ENCODE results near the gene TMEM60.
"Not testable (repeated sequence)": the region's sequence is repeated elsewhere in the genome, so short reads cannot be mapped to it uniquely, and the experiment has no call there.

TMEM60 gene

DNA sequence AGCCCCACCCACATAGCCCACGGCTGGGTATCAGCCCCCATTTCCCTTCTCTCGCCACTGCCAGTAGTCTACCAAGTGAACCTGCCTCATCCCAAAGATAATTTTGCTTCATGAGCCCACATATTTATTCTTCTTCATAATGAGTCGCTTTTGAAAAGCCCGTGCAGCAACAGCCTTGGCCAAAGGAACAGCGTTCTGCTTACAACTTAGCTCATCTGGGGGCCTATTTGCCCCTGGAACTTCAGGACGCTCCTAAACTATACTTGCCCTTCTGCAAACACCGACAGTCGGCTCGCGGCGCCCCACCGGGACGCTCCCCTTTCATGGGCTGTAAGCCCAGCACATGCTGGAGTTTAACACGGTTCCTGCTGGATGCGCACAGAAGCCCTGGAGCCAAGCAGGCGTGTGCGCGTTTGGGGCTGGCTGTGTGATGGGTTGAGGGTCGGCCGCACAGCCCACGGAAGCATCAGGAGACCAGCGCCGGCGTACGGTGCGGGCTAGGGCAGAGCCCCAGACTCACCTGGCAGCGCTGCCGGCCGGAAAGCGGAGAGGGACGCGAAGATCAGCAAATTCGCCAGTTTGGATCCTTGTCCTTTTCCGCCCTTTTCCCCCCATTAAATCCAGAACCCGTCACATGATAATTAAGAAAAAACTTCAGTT is 370 bp downstream of the TMEM60 start:
- H3K36me3 ChIP-seq (ENCODE audit: control insufficient read depth in 1 of 2, insufficient read depth in 2 of 2, low read length in 2 of 2), result peaks cover 3 to 9% of the 10 kb centered on the region in 2 donors
- H3K27me3 ChIP-seq (ENCODE audit: control insufficient read depth in 1 of 2, insufficient read depth in 2 of 2, low read length in 2 of 2), result no peaks in the 10 kb centered on the region
- H3K4me3 ChIP-seq (ENCODE audit: low read depth in 1 of 2, low read length in 2 of 2), result peak overlapping the region; percentile 85 to 99
- no peaks in the 10 kb centered on the region for H3K9me3 ChIP-seq (ENCODE audit: control insufficient read depth in 1 of 2, low read length in 2 of 2)
- peak overlapping the region; percentile 78 for H3K27ac ChIP-seq (ENCODE audit: low read depth, low read length)
- H3K9ac ChIP-seq (ENCODE audit: low read depth in 1 of 2, low read length in 2 of 2), result peak overlapping the region; percentile 82 to 91
- peaks cover 20 to 32% of the 10 kb centered on the region in 2 donors for H3K4me1 ChIP-seq (ENCODE audit: control insufficient read depth in 1 of 2, insufficient read depth in 2 of 2, low read length in 2 of 2)

DNA sequence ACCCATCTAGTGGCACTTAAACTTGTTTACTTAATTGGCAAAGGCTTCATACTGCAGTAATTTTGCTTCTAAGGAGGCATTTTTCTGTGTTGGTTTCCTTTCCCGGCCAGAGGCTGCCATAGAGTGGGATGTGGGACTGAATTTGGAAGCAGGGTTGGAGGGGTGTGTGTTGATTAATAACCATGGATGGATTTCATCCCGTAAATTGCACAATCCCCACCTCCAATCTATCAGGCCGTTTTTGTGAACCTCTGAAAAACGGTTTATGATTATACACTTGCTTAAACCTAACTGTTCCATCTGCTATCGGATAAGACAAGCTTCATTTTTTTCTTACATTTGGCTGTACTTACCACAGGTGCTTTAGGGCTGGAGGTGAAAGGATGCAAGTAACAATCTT is 1.3 kb downstream of the TMEM60 start:
- peak overlapping the region; percentile 82 to 91 for H3K9ac ChIP-seq (ENCODE audit: low read depth in 1 of 2, low read length in 2 of 2)
- H3K27ac ChIP-seq (ENCODE audit: low read depth, low read length), result no peak overlapping the region
- H3K27me3 ChIP-seq (ENCODE audit: control insufficient read depth in 1 of 2, insufficient read depth in 2 of 2, low read length in 2 of 2), result no peaks in the 10 kb centered on the region
- peak overlapping the region; percentile 85 to 99 for H3K4me3 ChIP-seq (ENCODE audit: low read depth in 1 of 2, low read length in 2 of 2)
- peaks cover 20 to 32% of the 10 kb centered on the region in 2 donors for H3K4me1 ChIP-seq (ENCODE audit: control insufficient read depth in 1 of 2, insufficient read depth in 2 of 2, low read length in 2 of 2)
- peaks cover 3 to 9% of the 10 kb centered on the region in 2 donors for H3K36me3 ChIP-seq (ENCODE audit: control insufficient read depth in 1 of 2, insufficient read depth in 2 of 2, low read length in 2 of 2)
- no peaks in the 10 kb centered on the region for H3K9me3 ChIP-seq (ENCODE audit: control insufficient read depth in 1 of 2, low read length in 2 of 2)

- Histone ChIP-seq H3K27me3 (ENCODE audit: control insufficient read depth in 1 of 2, insufficient read depth in 2 of 2, low read length in 2 of 2) (no peaks in the 10 kb centered on the region), H3K9ac (ENCODE audit: low read depth in 1 of 2, low read length in 2 of 2) (no peak overlapping the region), H3K9me3 (ENCODE audit: control insufficient read depth in 1 of 2, low read length in 2 of 2) (no peaks in the 10 kb centered on the region), H3K36me3 (ENCODE audit: control insufficient read depth in 1 of 2, insufficient read depth in 2 of 2, low read length in 2 of 2) (peaks cover 3 to 9% of the 10 kb centered on the region in 2 donors), H3K27ac (ENCODE audit: low read depth, low read length) (no peak overlapping the region), H3K4me1 (ENCODE audit: control insufficient read depth in 1 of 2, insufficient read depth in 2 of 2, low read length in 2 of 2) (peaks cover 20 to 31% of the 10 kb centered on the region in 2 donors), H3K4me3 (ENCODE audit: low read depth in 1 of 2, low read length in 2 of 2) (no peak overlapping the region)
These were observed 2.1 kb downstream of the TMEM60 start for GRCh38 chr7:77796109-77796508.

DNA sequence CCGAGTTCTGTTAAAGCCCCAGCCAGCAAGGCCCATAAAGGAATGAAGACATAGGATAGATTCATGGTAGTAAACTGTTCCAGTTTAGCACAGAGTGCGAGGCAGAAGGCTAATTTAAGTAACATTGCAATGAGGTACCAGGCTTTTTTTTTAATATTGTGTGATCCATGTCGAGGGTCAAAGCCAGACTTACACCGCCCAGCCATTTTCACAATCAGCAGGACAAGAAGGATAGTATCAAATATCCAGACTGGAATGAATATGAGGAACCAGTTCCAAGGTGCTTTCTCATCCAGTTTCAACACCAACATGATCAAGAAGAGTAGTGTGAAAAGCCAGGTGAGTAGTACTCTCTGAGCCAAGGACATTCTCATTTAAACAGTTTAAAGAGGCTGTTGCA is 4.2 kb downstream of the TMEM60 start:
- Histone ChIP-seq H3K9ac (ENCODE audit: low read depth in 1 of 2, low read length in 2 of 2) (no peak overlapping the region), H3K27me3 (ENCODE audit: control insufficient read depth in 1 of 2, insufficient read depth in 2 of 2, low read length in 2 of 2) (no peaks in the 10 kb centered on the region), H3K9me3 (ENCODE audit: control insufficient read depth in 1 of 2, low read length in 2 of 2) (no peaks in the 10 kb centered on the region), H3K4me3 (ENCODE audit: low read depth in 1 of 2, low read length in 2 of 2) (no peak overlapping the region), H3K36me3 (ENCODE audit: control insufficient read depth in 1 of 2, insufficient read depth in 2 of 2, low read length in 2 of 2) (peaks cover 3 to 9% of the 10 kb centered on the region in 2 donors), H3K4me1 (ENCODE audit: control insufficient read depth in 1 of 2, insufficient read depth in 2 of 2, low read length in 2 of 2) (peaks cover 14 to 15% of the 10 kb centered on the region in 2 donors), H3K27ac (ENCODE audit: low read depth, low read length) (no peak overlapping the region)

- no peaks in the 10 kb centered on the region for H3K9me3 ChIP-seq (ENCODE audit: control insufficient read depth in 1 of 2, low read length in 2 of 2)
- peaks cover 6 to 8% of the 10 kb centered on the region in 2 donors for H3K4me1 ChIP-seq (ENCODE audit: control insufficient read depth in 1 of 2, insufficient read depth in 2 of 2, low read length in 2 of 2)
- no peak overlapping the region for H3K27ac ChIP-seq (ENCODE audit: low read depth, low read length)
These were observed 6.3 kb downstream of the TMEM60 start for GRCh38 chr7:77791956-77792355.

DNA sequence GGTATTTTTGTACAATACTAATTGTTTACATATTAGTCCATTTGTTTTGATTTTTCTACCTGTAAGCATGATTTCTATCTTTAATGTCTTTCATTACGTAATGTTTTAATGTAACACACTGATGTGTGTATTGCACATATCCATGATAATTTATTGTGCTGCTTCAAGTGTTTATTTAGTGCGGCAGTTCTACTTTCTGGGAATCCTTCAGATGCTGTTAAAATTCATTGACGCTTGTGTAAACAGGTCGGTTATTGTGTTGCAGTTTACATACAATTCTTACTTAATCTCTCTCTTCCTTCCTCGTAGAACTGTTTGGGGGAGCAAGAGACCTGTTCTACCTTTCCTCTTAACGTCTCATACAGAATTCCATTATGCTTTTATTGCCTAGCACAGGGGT is 6.9 kb downstream of the TMEM60 start:
- Histone ChIP-seq H3K4me1 (ENCODE audit: control insufficient read depth in 1 of 2, insufficient read depth in 2 of 2, low read length in 2 of 2) (peaks cover 0 to 2% of the 10 kb centered on the region in 2 donors), H3K9me3 (ENCODE audit: control insufficient read depth in 1 of 2, low read length in 2 of 2) (no peaks in the 10 kb centered on the region), H3K4me3 (ENCODE audit: low read depth in 1 of 2, low read length in 2 of 2) (no peak overlapping the region), H3K27me3 (ENCODE audit: control insufficient read depth in 1 of 2, insufficient read depth in 2 of 2, low read length in 2 of 2) (no peaks in the 10 kb centered on the region), H3K9ac (ENCODE audit: low read depth in 1 of 2, low read length in 2 of 2) (no peak overlapping the region), H3K27ac (ENCODE audit: low read depth, low read length) (no peak overlapping the region), H3K36me3 (ENCODE audit: control insufficient read depth in 1 of 2, insufficient read depth in 2 of 2, low read length in 2 of 2) (peaks cover 3 to 9% of the 10 kb centered on the region in 2 donors)

More at GRCh38 chr7:77791956-77792355, 6.3 kb downstream of the TMEM60 start:
- H3K4me3 ChIP-seq (ENCODE audit: low read depth in 1 of 2, low read length in 2 of 2), result no peak overlapping the region
- H3K27me3 ChIP-seq (ENCODE audit: control insufficient read depth in 1 of 2, insufficient read depth in 2 of 2, low read length in 2 of 2), result no peaks in the 10 kb centered on the region
- no peak overlapping the region for H3K9ac ChIP-seq (ENCODE audit: low read depth in 1 of 2, low read length in 2 of 2)
- peaks cover 3 to 9% of the 10 kb centered on the region in 2 donors for H3K36me3 ChIP-seq (ENCODE audit: control insufficient read depth in 1 of 2, insufficient read depth in 2 of 2, low read length in 2 of 2)

DNA sequence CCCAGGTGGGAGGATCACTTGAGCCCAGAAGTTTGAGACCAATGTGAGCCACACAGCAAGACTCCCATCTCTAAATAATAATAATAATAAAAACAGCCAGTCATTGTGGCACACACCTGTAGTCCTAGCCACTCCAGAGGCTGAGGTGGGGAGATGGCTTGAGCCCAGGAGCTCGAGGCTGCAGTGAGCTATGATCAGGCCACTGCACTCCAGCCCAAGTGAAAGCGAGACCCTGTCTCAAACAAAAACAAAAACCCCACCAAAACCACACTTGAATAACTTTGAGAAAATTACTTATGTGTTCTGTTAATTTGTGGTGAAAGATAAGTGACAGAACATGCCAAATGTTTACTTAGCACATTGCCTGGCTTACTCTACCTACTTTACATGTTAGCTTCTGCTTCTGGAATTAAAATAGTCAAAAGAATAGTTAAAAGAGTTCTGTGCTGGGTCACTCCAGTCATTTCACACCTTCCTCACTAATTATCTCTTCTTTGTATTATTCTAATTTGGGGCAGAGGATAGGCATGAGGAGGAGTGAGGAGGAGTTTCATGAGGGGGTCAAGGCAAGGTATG is 9.8 kb downstream of the TMEM60 start:
- H3K9ac ChIP-seq (ENCODE audit: low read depth in 1 of 2, low read length in 2 of 2), result no peak overlapping the region
- H3K27ac ChIP-seq (ENCODE audit: low read depth, low read length), result no peak overlapping the region
- H3K4me1 ChIP-seq (ENCODE audit: control insufficient read depth in 1 of 2, insufficient read depth in 2 of 2, low read length in 2 of 2), result peaks cover 3 to 4% of the 10 kb centered on the region in 2 donors
- H3K36me3 ChIP-seq (ENCODE audit: control insufficient read depth in 1 of 2, insufficient read depth in 2 of 2, low read length in 2 of 2), result peaks cover 2 to 8% of the 10 kb centered on the region in 2 donors
- H3K9me3 ChIP-seq (ENCODE audit: control insufficient read depth in 1 of 2, low read length in 2 of 2), result no peaks in the 10 kb centered on the region
- no peak overlapping the region for H3K4me3 ChIP-seq (ENCODE audit: low read depth in 1 of 2, low read length in 2 of 2)
- no peaks in the 10 kb centered on the region for H3K27me3 ChIP-seq (ENCODE audit: control insufficient read depth in 1 of 2, insufficient read depth in 2 of 2, low read length in 2 of 2)

GRCh38 chr7:77786741-77787140 is 11.5 kb downstream of the TMEM60 start:
- Histone ChIP-seq H3K4me1 (ENCODE audit: control insufficient read depth in 1 of 2, insufficient read depth in 2 of 2, low read length in 2 of 2) (peaks cover 8 to 9% of the 10 kb centered on the region in 2 donors), H3K27ac (ENCODE audit: low read depth, low read length) (no peak overlapping the region), H3K9ac (ENCODE audit: low read depth in 1 of 2, low read length in 2 of 2) (no peak overlapping the region), H3K27me3 (ENCODE audit: control insufficient read depth in 1 of 2, insufficient read depth in 2 of 2, low read length in 2 of 2) (no peaks in the 10 kb centered on the region), H3K9me3 (ENCODE audit: control insufficient read depth in 1 of 2, low read length in 2 of 2) (no peaks in the 10 kb centered on the region), H3K4me3 (ENCODE audit: low read depth in 1 of 2, low read length in 2 of 2) (no peak overlapping the region), H3K36me3 (ENCODE audit: control insufficient read depth in 1 of 2, insufficient read depth in 2 of 2, low read length in 2 of 2) (peaks cover 4 to 7% of the 10 kb centered on the region in 2 donors)

- Histone ChIP-seq H3K9ac (ENCODE audit: low read depth in 1 of 2, low read length in 2 of 2) (no peak overlapping the region), H3K27ac (ENCODE audit: low read depth, low read length) (no peak overlapping the region), H3K4me3 (ENCODE audit: low read depth in 1 of 2, low read length in 2 of 2) (no peak overlapping the region), H3K27me3 (ENCODE audit: control insufficient read depth in 1 of 2, insufficient read depth in 2 of 2, low read length in 2 of 2) (no peaks in the 10 kb centered on the region), H3K4me1 (ENCODE audit: control insufficient read depth in 1 of 2, insufficient read depth in 2 of 2, low read length in 2 of 2) (peaks cover 8 to 9% of the 10 kb centered on the region in 2 donors), H3K36me3 (ENCODE audit: control insufficient read depth in 1 of 2, insufficient read depth in 2 of 2, low read length in 2 of 2) (peaks cover 4 to 7% of the 10 kb centered on the region in 2 donors), H3K9me3 (ENCODE audit: control insufficient read depth in 1 of 2, low read length in 2 of 2) (no peaks in the 10 kb centered on the region)
These were observed 12.2 kb downstream of the TMEM60 start for GRCh38 chr7:77786018-77786417.

DNA sequence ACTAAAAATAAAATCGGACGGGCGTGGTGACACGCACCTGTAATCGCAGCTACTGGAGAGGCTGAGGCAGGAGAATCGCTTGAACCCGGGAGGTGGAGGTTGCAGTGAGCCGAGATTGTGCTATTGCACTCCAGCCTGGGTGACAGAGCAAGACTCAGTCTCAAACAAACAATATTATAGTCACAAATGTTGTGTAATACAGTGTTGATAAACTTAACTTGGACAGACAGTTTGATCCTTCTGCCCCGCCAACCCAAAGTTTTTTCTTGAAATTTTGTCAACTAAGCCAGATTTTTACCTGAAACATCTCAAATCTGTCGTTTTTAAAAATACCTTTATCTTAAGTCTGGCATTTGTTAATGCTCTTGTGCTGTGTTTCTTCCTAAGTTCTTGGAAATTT is 13.8 kb downstream of the TMEM60 start:
- H3K9me3 ChIP-seq (ENCODE audit: control insufficient read depth in 1 of 2, low read length in 2 of 2); H3K36me3 ChIP-seq (ENCODE audit: control insufficient read depth in 1 of 2, insufficient read depth in 2 of 2, low read length in 2 of 2); H3K27ac ChIP-seq (ENCODE audit: low read depth, low read length): not testable (repeated sequence)

More for the DNA sequence above, 13.8 kb downstream of the TMEM60 start:
- H3K27me3 ChIP-seq (ENCODE audit: control insufficient read depth in 1 of 2, insufficient read depth in 2 of 2, low read length in 2 of 2); H3K4me1 ChIP-seq (ENCODE audit: control insufficient read depth in 1 of 2, insufficient read depth in 2 of 2, low read length in 2 of 2); H3K9ac ChIP-seq (ENCODE audit: low read depth in 1 of 2, low read length in 2 of 2); H3K4me3 ChIP-seq (ENCODE audit: low read depth in 1 of 2, low read length in 2 of 2): not testable (repeated sequence)
